ENCODE data around the gene ECSCR.
"Not testable (repeated sequence)": the region's sequence is repeated elsewhere in the genome, so short reads cannot be mapped to it uniquely, and the experiment has no call there.

The ECSCR gene

GRCh38 chr5:139462586-139463276 is at the start of gene ECSCR:
TSS of gene ECSCR (minus strand) at chr5:139462743. CDS start at chr5:139462670, 73 bp downstream.
- no peak for DNase-seq (ENCODE audit: low read depth)

- not testable (repeated sequence) for DNase-seq (ENCODE audit: low read depth)
Observed at GRCh38 chr5:139504722-139505121, 42.2 kb upstream of the ECSCR start.

DNA sequence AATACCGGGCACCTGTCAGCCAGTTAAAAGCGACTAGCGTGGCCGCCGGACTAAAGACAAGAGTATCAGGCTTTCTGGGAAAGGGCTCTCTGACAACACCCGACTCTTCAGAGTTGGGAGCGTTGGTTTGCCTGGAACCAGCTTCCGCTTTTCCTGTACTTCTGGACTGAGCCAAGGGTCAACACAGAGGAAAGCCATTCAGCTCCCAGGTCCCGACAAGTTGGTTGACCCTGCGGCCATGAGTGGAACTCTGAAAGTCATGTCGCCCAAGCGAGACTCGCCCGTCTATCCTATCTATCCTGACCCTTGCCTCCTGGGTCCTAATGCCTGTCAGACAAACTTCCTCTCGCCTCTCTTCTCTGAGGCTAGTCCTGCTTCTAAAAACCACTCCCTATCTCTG is 41.3 kb upstream of the ECSCR start:
- not testable (repeated sequence) for DNase-seq (ENCODE audit: low read depth)

DNA sequence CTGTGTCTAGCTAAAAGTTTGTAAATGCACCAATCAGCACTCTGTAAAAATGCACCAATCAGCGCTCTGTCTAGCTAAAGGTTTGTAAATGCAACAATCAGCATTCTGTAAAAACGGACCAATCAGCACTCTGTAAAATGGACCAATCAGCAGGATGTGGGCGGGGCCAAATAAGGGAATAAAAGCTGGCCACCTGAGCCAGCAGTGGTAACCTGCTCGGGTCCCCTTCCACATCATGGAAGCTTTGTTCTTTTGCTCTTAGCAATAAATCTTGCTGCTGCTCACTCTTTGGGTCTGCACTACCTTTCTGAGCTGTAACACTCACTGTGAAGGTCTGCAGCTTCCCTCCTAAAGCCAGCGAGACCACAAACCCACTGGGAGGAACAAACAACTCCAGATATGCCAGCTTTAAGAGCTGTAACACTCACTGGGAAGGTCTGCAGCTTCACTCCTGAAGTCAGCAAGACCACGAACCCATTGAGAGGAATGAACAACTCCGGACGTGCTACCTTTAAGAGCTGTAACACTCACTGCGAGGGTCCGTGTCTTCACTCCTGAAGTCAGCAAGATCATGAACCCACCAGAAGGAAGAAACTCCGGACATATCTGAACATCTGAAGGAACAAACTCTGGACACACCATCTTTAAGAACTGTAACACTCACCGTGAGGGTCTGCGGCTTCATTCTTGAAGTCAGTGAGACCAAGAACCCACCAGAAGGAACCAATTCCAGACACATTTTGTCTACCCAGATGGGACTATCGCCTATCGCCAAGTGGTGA is 40.7 kb upstream of the ECSCR start:
- not testable (repeated sequence) for DNase-seq (ENCODE audit: low read depth)

DNA sequence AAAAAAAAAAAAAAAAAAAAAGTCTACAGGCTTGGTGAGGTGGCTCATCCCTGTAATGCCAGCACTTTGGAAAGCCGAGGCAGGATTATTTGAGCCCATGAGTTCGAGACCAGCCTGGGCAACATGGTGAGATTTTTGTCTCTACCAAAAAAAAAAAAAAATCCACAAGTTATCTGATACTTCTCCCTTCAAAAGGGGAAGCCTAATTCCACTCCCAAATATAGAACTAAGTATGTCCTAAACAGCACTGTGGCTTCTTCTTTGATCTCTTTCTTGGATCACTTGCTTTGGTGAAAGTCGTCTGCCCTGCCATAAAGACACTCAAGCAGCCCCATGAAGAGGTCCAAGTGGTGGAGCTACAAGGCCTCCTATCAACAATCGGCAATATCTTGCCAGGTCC is 38.8 kb upstream of the ECSCR start:
- DNase-seq (ENCODE audit: low read depth): no peak

DNA sequence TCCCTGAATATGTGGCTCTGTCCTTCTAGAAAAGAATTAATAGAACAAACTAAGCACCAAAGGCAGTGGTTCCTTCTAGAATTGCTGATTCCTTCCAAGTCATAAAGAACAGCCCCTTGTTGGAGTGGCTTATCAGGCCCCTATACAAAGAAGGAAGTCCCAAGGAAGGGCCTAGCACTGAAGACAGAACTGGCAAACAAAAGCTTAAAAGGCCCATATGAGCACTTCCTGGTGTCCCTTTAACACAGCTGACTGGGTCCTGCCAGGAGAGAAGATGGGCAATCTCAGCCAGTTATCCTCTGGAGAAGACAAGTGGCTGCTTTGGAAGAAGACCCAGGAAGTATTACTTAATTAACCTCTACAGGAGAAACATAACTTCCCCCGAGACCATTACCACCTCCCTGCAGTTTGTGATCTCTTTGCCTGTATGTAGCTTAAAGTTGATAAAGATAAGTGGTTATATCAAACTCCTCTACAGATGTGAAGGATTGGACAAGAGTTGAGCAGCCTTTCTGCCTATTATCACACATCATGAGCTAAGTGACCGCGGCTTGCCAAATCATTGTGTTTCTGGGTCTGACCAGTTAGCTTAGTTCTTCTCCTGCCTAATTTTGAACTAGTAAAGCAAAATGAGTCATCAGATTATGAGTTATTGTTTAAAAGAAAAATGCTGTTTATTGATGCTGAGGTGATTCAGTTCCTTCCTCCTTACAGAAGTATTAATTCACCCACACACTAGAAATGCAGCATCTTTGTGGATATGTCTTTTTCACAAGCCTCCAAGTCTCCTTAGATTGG is 33.3 kb upstream of the ECSCR start:
- DNase-seq (ENCODE audit: low read depth): no peak

DNA sequence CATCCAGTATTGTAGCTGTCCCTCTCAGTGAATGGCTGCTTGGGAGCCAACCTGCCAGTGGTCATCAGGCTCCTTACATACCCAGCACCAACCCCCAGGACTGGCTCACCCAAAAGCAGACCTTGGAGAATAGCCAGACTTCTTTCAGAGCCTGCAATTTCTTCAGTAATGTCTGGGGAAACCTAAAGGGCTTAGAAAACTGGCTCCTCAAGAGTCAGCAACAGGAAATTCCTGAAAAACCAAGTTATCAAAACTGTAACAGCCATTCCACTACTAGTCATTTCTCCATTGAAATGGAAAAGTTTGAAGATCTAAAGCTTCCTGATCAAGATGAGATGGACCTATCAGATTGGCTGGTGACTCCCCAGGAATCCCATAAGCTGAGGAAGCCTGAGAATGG is 32.3 kb upstream of the ECSCR start:
- no peak for DNase-seq (ENCODE audit: low read depth)

GRCh38 chr5:139494256-139494655 is 31.7 kb upstream of the ECSCR start:
- DNase-seq (ENCODE audit: low read depth): no peak

DNA sequence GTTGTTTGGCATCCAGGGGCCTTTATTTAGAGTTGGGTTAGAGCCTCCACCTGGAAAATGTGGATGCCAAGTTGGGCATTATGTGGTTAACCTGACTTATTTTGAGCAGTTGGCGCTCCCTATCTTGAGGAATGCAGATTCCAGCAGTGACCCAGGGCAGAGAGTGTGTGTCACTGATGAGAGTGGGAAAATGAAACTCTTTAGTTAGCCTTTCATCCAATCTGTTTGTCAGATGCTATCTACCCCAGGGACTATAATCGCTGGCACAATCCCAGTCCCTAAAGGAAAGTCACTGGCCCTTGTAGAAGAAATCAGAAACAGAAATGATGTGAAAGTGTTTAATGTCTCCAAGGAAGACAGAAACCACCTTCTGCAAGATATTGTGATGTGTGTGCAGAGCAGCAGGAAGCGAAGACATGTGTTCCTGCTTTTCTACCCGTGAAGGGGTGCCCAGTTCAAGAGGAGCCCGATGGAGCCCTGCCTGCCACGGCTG is 30.2 kb upstream of the ECSCR start:
- DNase-seq (ENCODE audit: low read depth): no peak

DNA sequence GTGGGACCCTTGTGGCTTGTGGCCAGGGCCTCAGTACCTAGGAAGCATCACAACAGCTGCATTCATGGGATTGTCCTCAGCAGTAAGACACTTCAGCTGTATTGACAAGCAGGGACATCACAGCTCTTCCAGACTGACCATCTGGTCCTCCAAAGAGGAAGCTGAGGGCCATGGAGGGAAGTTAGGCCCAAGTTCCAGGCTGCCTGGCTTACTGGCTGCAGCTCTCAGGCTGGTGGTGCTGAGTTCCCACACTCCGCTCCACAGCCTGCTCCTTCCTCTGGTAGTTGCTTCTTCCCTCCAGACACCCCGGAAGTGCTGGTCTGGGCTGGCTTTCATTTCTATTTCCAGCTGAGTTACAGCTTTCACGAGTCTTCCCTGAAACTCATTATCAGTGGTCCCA is 25.7 kb upstream of the ECSCR start:
- DNase-seq (ENCODE audit: low read depth): no peak

- DNase-seq (ENCODE audit: low read depth): no peak
Observed at GRCh38 chr5:139486201-139486600, 23.7 kb upstream of the ECSCR start.

GRCh38 chr5:139482890-139483208 is 20.3 kb upstream of the ECSCR start:
- not testable (repeated sequence) for DNase-seq (ENCODE audit: low read depth)

GRCh38 chr5:139482050-139482889 is 19.7 kb upstream of the ECSCR start, which contains the start of gene STING1:
TSS of gene STING1 (minus strand) at chr5:139482758. CDS start at chr5:139481704, 1,054 bp downstream.
- DNase-seq (ENCODE audit: low read depth): no peak

DNA sequence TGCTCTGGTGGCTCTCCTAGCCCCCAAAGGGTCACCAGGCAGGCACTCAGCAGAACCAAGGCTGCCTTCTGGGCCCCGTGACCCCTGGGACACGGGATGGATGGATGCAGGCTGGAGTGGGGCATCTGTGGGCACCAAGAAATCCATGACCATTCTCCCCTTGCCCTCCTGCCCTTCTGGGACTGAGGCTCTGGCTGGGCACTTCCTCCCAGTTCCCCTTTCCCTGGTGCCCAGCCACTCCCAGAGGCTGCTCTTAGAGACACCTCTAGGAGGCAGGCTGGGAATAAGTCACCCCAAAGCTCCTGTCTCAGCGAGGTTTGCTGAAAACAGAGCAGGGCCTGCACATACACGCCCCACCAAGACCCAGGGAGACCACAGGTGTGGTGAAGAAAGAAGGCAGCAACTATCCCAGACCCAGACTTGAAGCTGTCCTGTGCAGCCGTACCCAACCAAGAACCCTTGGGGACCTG is 19.1 kb upstream of the ECSCR start:
- no peak for DNase-seq (ENCODE audit: low read depth)

GRCh38 chr5:139481122-139481533 is 18.6 kb upstream of the ECSCR start:
- no peak for DNase-seq (ENCODE audit: low read depth)

DNA sequence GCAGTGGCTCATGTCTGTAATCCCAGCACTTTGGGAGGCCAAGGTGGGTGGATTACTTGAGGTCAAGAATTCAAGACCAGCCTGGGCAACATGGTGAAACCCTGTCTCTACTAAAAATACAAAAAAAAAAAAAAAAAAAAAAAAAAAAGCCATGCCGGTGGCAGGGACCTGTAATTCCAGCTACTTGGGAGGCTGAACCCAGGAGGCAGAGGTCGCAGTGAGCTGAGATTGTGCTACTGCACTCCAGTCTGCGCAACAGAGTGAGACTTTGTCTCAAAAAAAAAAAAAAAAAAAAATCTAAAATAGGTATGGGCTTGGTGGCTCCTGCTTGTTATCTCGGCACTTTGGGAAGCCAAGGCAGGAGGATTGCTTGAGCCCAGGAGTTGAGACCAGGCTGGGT is 17.2 kb upstream of the ECSCR start:
- not testable (repeated sequence) for DNase-seq (ENCODE audit: low read depth)

DNA sequence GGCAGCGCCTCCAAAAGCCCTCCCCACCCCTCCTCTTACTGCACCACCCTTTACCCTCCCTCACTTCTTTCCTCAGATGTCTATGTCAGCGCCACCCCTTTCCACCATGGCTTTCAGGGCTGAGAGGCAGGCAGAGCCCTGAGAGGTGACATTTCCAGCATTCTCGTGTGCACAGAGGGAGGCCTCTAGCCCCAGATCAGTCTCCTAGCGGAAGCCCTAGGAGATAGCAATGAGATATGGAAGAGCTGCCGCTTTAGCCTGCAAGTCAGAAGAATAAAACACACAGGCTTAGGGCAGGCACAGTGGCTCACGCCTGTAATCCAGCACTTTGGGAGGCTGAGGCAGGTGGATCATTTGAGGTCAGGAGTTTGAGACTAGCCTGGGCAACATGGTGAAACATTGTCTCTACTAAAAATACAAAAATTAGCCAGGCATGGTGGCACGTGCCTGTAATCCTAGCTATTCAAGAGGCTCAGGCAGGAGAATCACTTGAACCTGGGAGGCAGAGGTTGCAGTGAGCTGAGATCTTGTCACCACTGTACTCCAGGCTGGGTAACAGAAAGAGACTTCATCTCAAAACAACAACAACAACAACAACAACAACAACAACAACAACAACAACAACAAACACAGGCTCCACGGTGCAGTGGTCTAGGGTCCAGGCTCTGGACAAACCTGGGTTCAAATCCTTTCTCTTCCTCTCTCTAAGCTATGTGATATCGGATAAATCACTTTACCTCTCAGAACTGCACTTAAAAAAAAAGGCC is 16.3 kb upstream of the ECSCR start:
- DNase-seq (ENCODE audit: low read depth): not testable (repeated sequence)

DNA sequence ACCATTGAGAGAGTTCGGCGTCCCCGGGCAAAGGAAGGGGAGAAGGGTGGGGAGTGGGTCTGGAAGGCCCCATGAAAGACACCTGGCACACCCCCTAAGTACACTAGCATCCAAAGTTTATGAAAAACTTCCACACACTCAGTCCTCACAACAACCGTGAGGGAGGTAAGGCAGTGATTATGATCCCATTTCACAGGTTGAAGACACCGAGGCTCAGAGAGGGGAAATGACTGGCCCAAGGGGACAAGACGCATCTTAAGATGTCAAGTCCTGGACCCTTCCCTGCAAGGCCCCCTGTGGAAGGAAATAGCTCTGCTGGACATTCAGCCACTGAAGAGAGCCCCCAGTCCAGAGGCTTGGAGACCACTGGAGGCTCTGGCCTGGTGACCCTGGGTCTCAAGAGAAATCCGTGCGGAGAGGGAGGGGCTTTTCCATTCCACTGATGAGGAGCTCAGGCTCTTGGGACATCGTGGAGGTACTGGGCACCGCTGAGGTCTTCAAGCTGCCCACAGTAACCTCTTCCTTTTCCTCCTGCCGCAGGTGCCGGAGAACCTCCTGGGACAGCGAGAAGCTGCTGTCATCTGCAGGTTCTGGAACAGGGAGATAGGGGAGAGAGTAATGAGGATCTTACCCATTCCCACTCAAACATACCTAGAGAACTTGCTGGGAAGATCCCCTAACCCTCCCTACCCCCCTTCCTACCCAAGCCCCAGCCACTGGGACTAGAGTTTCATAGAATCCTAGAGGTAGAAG is 13.5 kb upstream of the ECSCR start:
- no peak for DNase-seq (ENCODE audit: low read depth)

GRCh38 chr5:139474890-139475791 is 12.6 kb upstream of the ECSCR start:
- no peak for DNase-seq (ENCODE audit: low read depth)

Measured in stimulated activated CD8-positive, alpha-beta memory T cell treated with anti-CD3 and anti-CD28 coated beads, Interleukin-15, amount 100 ng/mL, for 1 hour (primary cell).